GM10248 (cell line): ENCODE measurements around the gene ZFYVE9.

ENCODE experiments used
- CTCF ChIA-PET: fragments of 300-600 bp; sonication (Branson Sonifier 250); formaldehyde crosslinking; extraction: SDS; loops from one replicate; lab custom pipeline; 2021; ENCODE audit warnings: antibody characterized with exemption; lab: Yijun Ruan, JAX
- POLR2A ChIA-PET: fragments of 350-650 bp; sonication (Branson Sonifier 250); formaldehyde crosslinking; extraction: SDS; loops from one replicate; lab custom pipeline; 2020; ENCODE audit warnings: antibody characterized with exemption; lab: Yijun Ruan, JAX
- DNase-seq: peaks from one replicate; pipeline ENCODE4 v3.0.0; 2012; ENCODE audit errors: extremely low spot score
- CTCF ChIP-seq: IDR thresholded peaks from 2 replicates; pipeline ENCODE4 v1.5.1; 2012; ENCODE audit warnings: mild to moderate bottlenecking, low read depth; ENCODE audit errors: extremely low read depth, missing control alignments, control extremely low read depth

ZFYVE9 gene

DNA sequence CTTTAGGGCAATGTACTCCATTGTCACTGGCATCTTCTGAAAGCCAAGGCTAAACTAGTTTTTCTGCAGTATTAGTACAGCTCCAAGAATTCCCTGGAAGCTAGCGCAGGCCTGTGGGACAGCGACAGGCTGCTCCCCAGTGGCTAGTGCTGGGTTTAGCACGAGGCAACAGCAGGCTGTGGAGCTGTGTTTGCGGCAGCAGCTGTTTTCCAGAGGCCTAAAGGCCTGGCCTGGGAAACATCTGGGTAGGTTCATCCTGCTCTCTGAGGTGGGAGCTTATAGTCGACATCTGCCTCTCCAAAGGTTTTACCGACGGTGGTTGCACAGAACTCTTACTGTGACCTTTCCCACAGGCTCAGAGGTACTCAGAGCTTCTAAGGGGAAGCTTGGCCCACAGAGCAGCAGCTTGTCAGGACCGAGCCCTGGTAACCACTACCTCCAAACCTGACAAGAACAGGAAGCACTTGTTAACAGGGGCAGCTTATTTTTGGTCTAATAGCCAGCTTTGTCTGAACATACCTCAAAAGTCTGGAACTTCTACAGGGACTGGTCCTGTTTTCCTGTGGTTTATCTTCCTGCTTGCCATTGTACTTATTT, 206.9 kb downstream of the ZFYVE9 start:
- peak; percentile 17 for TF ChIP-seq CTCF
- no peak for DNase-seq
- POLR2A ChIA-PET = interaction anchor here (0.5 to 0.8 kb wide), 3 partner anchors 14 to 206 kb away, joined by 3 read pairs; no protein-coding TSS in a partner anchor
- CTCF ChIA-PET = interaction anchor here (0.7 to 1.9 kb wide), 6 partner anchors 9 to 20 kb away, joined by 3 to 6 read pairs (median 4); no protein-coding TSS in a partner anchor

- no peak for DNase-seq
- POLR2A ChIA-PET = no interaction called here
- TF ChIP-seq CTCF = no peak
- CTCF ChIA-PET = no interaction called here
These were observed 210.8 kb downstream of the ZFYVE9 start for GRCh38 chr1:52352690-52353089.

- POLR2A ChIA-PET = no interaction called here
- no peak for TF ChIP-seq CTCF
- DNase-seq = no peak
- CTCF ChIA-PET = no interaction called here
These were observed 213.5 kb downstream of the ZFYVE9 start for GRCh38 chr1:52355436-52355835.

DNA sequence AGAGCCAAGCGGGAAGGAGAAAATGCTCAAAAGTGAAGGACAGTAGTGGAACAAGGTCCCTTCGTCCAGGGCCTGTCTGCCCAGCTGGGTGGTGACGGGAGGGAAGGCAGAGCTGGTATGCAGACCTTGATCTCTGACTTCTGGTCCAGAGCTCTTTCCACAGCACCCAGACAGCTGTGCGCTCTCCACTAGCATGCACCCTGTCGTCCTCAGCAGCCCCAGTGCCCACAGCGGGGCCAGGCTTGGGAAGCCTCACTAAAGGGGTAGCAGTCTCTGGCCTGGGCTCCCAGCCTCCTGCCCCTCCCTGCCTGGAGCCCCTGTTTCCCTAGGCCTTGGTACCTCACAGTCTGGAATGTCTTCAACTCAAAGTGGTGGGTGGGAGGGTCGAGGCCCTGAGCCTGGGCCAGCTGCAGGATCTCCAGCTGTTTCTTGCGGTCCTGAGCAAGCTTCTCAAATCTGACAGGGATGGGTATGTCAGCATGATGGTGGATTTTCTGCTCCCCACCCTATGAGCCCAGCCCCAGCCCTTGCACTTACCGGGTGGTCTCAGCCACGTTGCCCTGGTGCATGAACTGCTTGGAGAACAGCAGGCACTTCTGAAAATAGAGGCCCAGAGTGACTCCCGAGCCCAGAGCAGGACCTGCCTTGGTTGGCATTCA, 214.1 kb downstream of the ZFYVE9 start:
- CTCF ChIA-PET = no interaction called here
- POLR2A ChIA-PET = no interaction called here
- no peak for TF ChIP-seq CTCF
- DNase-seq = no peak

DNA sequence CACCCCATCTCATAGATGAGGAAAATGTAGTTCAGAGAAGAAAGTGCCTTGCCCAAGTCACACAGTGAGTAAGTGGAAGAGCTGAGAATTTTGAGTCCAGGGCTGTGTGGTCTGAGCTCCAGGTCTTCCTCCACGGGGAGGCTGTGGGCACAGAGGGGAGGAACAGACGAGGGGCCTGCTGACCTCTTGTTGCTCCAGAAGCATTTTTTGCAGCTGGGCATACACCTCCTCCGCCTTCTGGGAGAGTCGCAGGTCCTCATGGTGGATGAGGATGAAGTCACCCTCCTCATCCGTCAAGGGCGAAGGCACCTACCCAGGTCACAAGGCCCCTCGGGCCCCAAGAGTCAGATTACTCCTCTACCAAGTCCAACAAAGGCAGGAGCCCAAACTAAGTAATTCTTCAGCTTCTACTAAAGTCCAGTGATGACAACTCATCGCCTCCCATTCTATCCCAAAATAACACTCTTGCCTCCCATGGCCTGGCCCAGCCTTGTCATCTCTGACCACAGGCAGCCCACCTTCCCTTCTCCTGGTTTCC, 215.0 kb downstream of the ZFYVE9 start:
- TF ChIP-seq CTCF = no peak
- CTCF ChIA-PET = interaction anchor here (0.9 kb wide), 1 partner anchor 9 kb away, joined by 3 read pairs; no protein-coding TSS in a partner anchor
- no peak for DNase-seq
- POLR2A ChIA-PET = no interaction called here

DNA sequence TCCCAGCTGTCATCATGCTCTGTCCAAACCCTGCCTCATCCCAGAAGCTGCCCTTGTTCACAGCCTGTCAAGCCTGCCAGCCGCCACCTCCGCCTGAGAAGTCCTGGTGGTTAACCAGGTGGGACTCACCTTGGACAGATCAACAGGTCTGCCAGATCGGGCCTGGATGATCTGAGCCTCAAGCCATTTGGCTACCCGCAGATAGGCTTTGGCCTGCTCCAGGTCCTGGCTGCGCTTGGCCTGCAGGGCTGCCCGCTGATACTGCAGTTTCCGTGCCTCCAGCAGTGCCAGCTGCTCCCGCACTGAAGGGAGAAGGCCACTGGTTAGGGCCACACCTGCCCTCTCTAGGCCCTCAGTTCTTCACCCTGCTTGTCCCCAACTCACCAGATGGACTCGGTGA, 215.5 kb downstream of the ZFYVE9 start:
- CTCF ChIA-PET = interaction anchor here (0.9 kb wide), 1 partner anchor 9 kb away, joined by 3 read pairs; no protein-coding TSS in a partner anchor
- TF ChIP-seq CTCF = no peak
- no peak for DNase-seq
- POLR2A ChIA-PET = no interaction called here
